Mucosa of gallbladder (tissue), 1 donor: ENCODE results near the gene SLC23A3. TPM values are rescaled to one million over a fixed set of nuclear protein-coding genes. Genes with fewer than 3 reads are reported as not detected.

Source experiments
- total RNA-seq: library from RNA; stranded (reverse); gene quantifications from one replicate; pipeline ENCODE4 v1.2.1, GENCODE V29; 2021
- donor health status: DM: no; HTN: no; CAD: no.

Gene SLC23A3
- total RNA-seq, 1 donor from 2014 or later, result 4.7 TPM

Other genes starting within 250 kb of the SLC23A3 start
- gene CDK5R2, start 210.4 kb downstream of the SLC23A3 start, total RNA-seq, result 0.14 TPM
- gene FEV, start 184.8 kb downstream of the SLC23A3 start, total RNA-seq, result not detected
- not detected for gene CRYBA2, start 176.6 kb downstream of the SLC23A3 start, total RNA-seq
- gene CFAP65, start 128.5 kb downstream of the SLC23A3 start, total RNA-seq, result 0.29 TPM
- 12.8 TPM for gene IHH, start 109.1 kb downstream of the SLC23A3 start, total RNA-seq
- 8.7 TPM for gene NHEJ1, start 9.2 kb downstream of the SLC23A3 start, total RNA-seq
- gene CNPPD1, start 6.9 kb upstream of the SLC23A3 start, total RNA-seq, result 81.2 TPM
- gene RETREG2, start 8.2 kb upstream of the SLC23A3 start, total RNA-seq, result 116 TPM
- gene ZFAND2B, start 36.8 kb upstream of the SLC23A3 start, total RNA-seq, result 52.6 TPM
- 65.8 TPM for gene ABCB6, start 48.9 kb upstream of the SLC23A3 start, total RNA-seq
- 73.1 TPM for gene ATG9A, start 59.6 kb upstream of the SLC23A3 start, total RNA-seq
- 74.4 TPM for gene ANKZF1, start 59.8 kb upstream of the SLC23A3 start, total RNA-seq
- gene GLB1L, start 75.4 kb upstream of the SLC23A3 start, total RNA-seq, result 22.2 TPM
- 27.5 TPM for gene STK16, start 75.5 kb upstream of the SLC23A3 start, total RNA-seq
- not detected for gene TUBA4B, start 83.2 kb upstream of the SLC23A3 start, total RNA-seq
- 40.6 TPM for gene TUBA4A, start 83.9 kb upstream of the SLC23A3 start, total RNA-seq
- 161 TPM for gene DNAJB2, start 109.3 kb upstream of the SLC23A3 start, total RNA-seq
- 0.60 TPM for gene PTPRN, start 139.4 kb upstream of the SLC23A3 start, total RNA-seq
- not detected for gene RESP18, start 162.7 kb upstream of the SLC23A3 start, total RNA-seq
- 58.5 TPM for gene DNPEP, start 217.9 kb upstream of the SLC23A3 start, total RNA-seq
- 3,602 TPM for gene DES, start 248.3 kb upstream of the SLC23A3 start, total RNA-seq